Tibial artery (tissue), 4 donors: ENCODE data around the gene AHRR.

Experiments used
- DNase-seq, 2 donors: peaks; one replicate each; pipeline ENCODE4 v3.0.0-alpha.2; 2019
- H3K27ac ChIP-seq, 2 donors: fragments of 200-600 bp; sonication (generic) in 1 of 2; 1 replicate in 1 of 2; 2 replicates in 1 of 2; pipeline ENCODE4 v1.5.1; 2018 to 2019; ENCODE audit warnings: mild to moderate bottlenecking in 1 of 2
- H3K27me3 ChIP-seq, 2 donors: fragments of 200-600 bp; sonication (generic) in 1 of 2; one replicate each; pipeline versions ENCODE4 v1.5.1 to v1.6.0; 2016 to 2019
- H3K36me3 ChIP-seq, 3 donors: fragments of 200-600 bp; sonication (generic) in 2 of 3; one replicate each; pipeline ENCODE4 v1.5.1; 2016 to 2019; ENCODE audit warnings: mild to moderate bottlenecking in 2 of 3
- H3K4me1 ChIP-seq, 4 donors: fragments of 200-600 bp; sonication (generic) in 2 of 4; 1 replicate in 3 of 4; 2 replicates in 1 of 4; pipeline ENCODE4 v1.5.1; 2016 to 2019
- H3K4me3 ChIP-seq, 2 donors: fragments of 200-600 bp; sonication (generic) in 1 of 2; 1 replicate in 1 of 2; 2 replicates in 1 of 2; pipeline ENCODE4 v1.5.1; 2018 to 2019; ENCODE audit warnings: mild to moderate bottlenecking in 2 of 2
- H3K9me3 ChIP-seq, 3 donors: fragments of 200-600 bp; sonication (generic) in 1 of 3; one replicate each; pipeline ENCODE4 v1.5.1; 2016 to 2019
- CTCF ChIP-seq, 2 experiments: fragments of 200-600 bp in 1 of 2; fragments of 450-650 bp in 1 of 2; IDR thresholded peaks; one replicate each; pipeline ENCODE4 v1.5.1; 2017 to 2019; ENCODE audit warnings: antibody characterized with exemption in 2 of 2, mild to moderate bottlenecking in 1 of 2, moderate library complexity in 1 of 2
- intact Hi-C: fragments of 100-400 bp; cut with DNase I; formaldehyde crosslinking; loops from one replicate; pipeline ENCODE4 v1.15.0; 2023; ENCODE audit warnings: low total_unique reads

Gene AHRR

GRCh38 chr5:416636-416960, 95.1 kb downstream of the AHRR start:
- Histone ChIP-seq H3K9me3 (no peaks in the 10 kb centered on the region), H3K4me1 (peaks cover 0 to 15% (median 0%) of the 10 kb centered on the region in 4 donors), H3K36me3 (no peaks in the 10 kb centered on the region), H3K27me3 (peaks cover 0 to 5% of the 10 kb centered on the region in 2 donors), H3K4me3 (no peak overlapping the region), H3K27ac (no peak overlapping the region)
- no peak for TF ChIP-seq CTCF (IDR thresholded peaks at IDR 0.05)
- DNase-seq: peak; percentile 10 to 51
- intact Hi-C loops: no loop called here

GRCh38 chr5:417301-418161, 96.0 kb downstream of the AHRR start:
- TF ChIP-seq CTCF (IDR thresholded peaks at IDR 0.05): no peak
- intact Hi-C loops: no loop called here
- Histone ChIP-seq H3K9me3 (no peaks in the 10 kb centered on the region), H3K36me3 (no peaks in the 10 kb centered on the region), H3K4me1 (peaks cover 0 to 15% (median 0%) of the 10 kb centered on the region in 4 donors), H3K27me3 (peaks cover 0 to 5% of the 10 kb centered on the region in 2 donors), H3K27ac (no peak overlapping the region), H3K4me3 (no peak overlapping the region)
- peak in 1 of 2 donors; percentile 43 for DNase-seq

- no peak for TF ChIP-seq CTCF (IDR thresholded peaks at IDR 0.05)
- peak; percentile 10 to 57 for DNase-seq
- no peak overlapping the region for H3K4me3 ChIP-seq
- no peaks in the 10 kb centered on the region for H3K36me3 ChIP-seq
- H3K27ac ChIP-seq: no peak overlapping the region
- peaks cover 0 to 15% (median 0%) of the 10 kb centered on the region in 4 donors for H3K4me1 ChIP-seq
- no peaks in the 10 kb centered on the region for H3K9me3 ChIP-seq
- peaks cover 0 to 5% of the 10 kb centered on the region in 2 donors for H3K27me3 ChIP-seq
- intact Hi-C loops: no loop called here
These were observed 96.9 kb downstream of the AHRR start for GRCh38 chr5:418162-419121.

- H3K36me3 ChIP-seq: no peaks in the 10 kb centered on the region
- H3K9me3 ChIP-seq: no peaks in the 10 kb centered on the region
- DNase-seq: no peak
- H3K4me1 ChIP-seq: peaks cover 0 to 10% (median 0%) of the 10 kb centered on the region in 4 donors
- peaks cover 0 to 1% of the 10 kb centered on the region in 2 donors for H3K27me3 ChIP-seq
- intact Hi-C loops: no loop called here
- no peak overlapping the region for H3K4me3 ChIP-seq
- TF ChIP-seq CTCF (IDR thresholded peaks at IDR 0.05): no peak
- no peak overlapping the region for H3K27ac ChIP-seq
These were observed 98.5 kb downstream of the AHRR start for GRCh38 chr5:419970-420369.

- Histone ChIP-seq H3K4me3 (no peak overlapping the region), H3K9me3 (no peaks in the 10 kb centered on the region), H3K4me1 (peaks cover 0 to 5% (median 0%) of the 10 kb centered on the region in 4 donors), H3K27ac (no peak overlapping the region), H3K27me3 (no peaks in the 10 kb centered on the region), H3K36me3 (no peaks in the 10 kb centered on the region)
- no peak for TF ChIP-seq CTCF (IDR thresholded peaks at IDR 0.05)
- intact Hi-C loops: no loop called here
- peak; percentile 16 to 35 for DNase-seq
These were observed 99.2 kb downstream of the AHRR start for GRCh38 chr5:420632-421286.
